ENCODE results near the gene MBOAT1.

GRCh38 chr6:20202324-20202658 lies 10.0 kb downstream of the MBOAT1 start:
- TF ChIP-seq, protein P1, sequence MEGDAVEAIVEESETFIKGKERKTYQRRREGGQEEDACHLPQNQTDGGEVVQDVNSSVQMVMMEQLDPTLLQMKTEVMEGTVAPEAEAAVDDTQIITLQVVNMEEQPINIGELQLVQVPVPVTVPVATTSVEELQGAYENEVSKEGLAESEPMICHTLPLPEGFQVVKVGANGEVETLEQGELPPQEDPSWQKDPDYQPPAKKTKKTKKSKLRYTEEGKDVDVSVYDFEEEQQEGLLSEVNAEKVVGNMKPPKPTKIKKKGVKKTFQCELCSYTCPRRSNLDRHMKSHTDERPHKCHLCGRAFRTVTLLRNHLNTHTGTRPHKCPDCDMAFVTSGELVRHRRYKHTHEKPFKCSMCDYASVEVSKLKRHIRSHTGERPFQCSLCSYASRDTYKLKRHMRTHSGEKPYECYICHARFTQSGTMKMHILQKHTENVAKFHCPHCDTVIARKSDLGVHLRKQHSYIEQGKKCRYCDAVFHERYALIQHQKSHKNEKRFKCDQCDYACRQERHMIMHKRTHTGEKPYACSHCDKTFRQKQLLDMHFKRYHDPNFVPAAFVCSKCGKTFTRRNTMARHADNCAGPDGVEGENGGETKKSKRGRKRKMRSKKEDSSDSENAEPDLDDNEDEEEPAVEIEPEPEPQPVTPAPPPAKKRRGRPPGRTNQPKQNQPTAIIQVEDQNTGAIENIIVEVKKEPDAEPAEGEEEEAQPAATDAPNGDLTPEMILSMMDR (IDR thresholded peaks at IDR 0.05): no peak
- TF ChIP-seq POLR2A (IDR thresholded peaks at IDR 0.05) (no peak), POLR2AphosphoS5 (IDR thresholded peaks at IDR 0.05) (no peak)

All from suprapubic skin (tissue), 4 donors.